IMR-90 (cell line): ENCODE measurements around the gene SGSM2. TPM values are rescaled to one million over a fixed set of nuclear protein-coding genes. Genes with fewer than 3 reads are reported as not detected.

ENCODE experiments used
- ATAC-seq: fragments of 200-7000 bp; cut with Tn5 transposase; 2 replicates; pipeline ENCODE4 v1.9.1; 2020; ENCODE audit warnings: low read depth, mild to moderate bottlenecking, moderate library complexity
- BruUV-seq: library from RNA; stranded (reverse); fragments of 400-500 nt; replicated peaks from 2 replicates; lab custom pipeline; 2021; lab: Mats Ljungman, UMichigan
- CTCF ChIA-PET: fragments of 300-600 bp; formaldehyde crosslinking; extraction: SDS; loops from one replicate; lab custom pipeline; 2021; ENCODE audit warnings: antibody characterized with exemption; lab: Yijun Ruan, JAX
- POLR2A ChIA-PET: fragments of 300-600 bp; sonication (Branson Sonifier 250); formaldehyde crosslinking; loops from one replicate; lab custom pipeline; 2022; ENCODE audit warnings: antibody characterized with exemption; ENCODE audit not compliant: unreplicated experiment; lab: Charles Lee
- DNase-seq: peaks from one replicate; pipeline ENCODE4 v3.0.0; 2013
- H2AFZ ChIP-seq: replicated peaks from 2 replicates; pipeline ENCODE3; 2013; ENCODE audit warnings: low read length, mild to moderate bottlenecking; ENCODE audit not compliant: poor library complexity
- H2AK5ac ChIP-seq: 2 replicates; pipeline ENCODE4 v1.6.1; 2013; ENCODE audit warnings: low read depth, low read length, inconsistent platforms
- H2AK9ac ChIP-seq: replicated peaks from 2 replicates; pipeline ENCODE3; 2013; ENCODE audit warnings: mild to moderate bottlenecking, low read depth, low read length, moderate library complexity; ENCODE audit not compliant: poor library complexity
- H2BK120ac ChIP-seq: 2 replicates; pipeline ENCODE4 v1.6.1; 2013; ENCODE audit warnings: low read depth, low read length, inconsistent platforms
- H2BK15ac ChIP-seq: 3 replicates; pipeline ENCODE4 v1.6.1; 2013; ENCODE audit warnings: low read depth, low read length, inconsistent platforms
- H2BK20ac ChIP-seq: 2 replicates; pipeline ENCODE4 v1.6.1; 2013; ENCODE audit warnings: low read depth, mild to moderate bottlenecking, inconsistent platforms, low read length, moderate library complexity
- H2BK5ac ChIP-seq: 2 replicates; pipeline ENCODE4 v1.6.1; 2013; ENCODE audit warnings: mild to moderate bottlenecking, low read depth, low read length, inconsistent platforms; ENCODE audit not compliant: poor library complexity, severe bottlenecking
- H3K14ac ChIP-seq: replicated peaks from 2 replicates; pipeline ENCODE4 v1.6.1; 2013; ENCODE audit warnings: low read depth, low read length, inconsistent platforms
- H3K18ac ChIP-seq: 2 replicates; pipeline ENCODE4 v1.6.1; 2013; ENCODE audit warnings: low read depth, low read length, control low read depth
- H3K23ac ChIP-seq: 2 replicates; pipeline ENCODE4 v1.6.1; 2013; ENCODE audit warnings: low read depth, low read length, inconsistent platforms
- H3K27ac ChIP-seq: 2 replicates; pipeline ENCODE4 v1.5.1; 2013; ENCODE audit warnings: mild to moderate bottlenecking, control low read depth, low read length; ENCODE audit not compliant: insufficient read depth
- H3K27me3 ChIP-seq: 2 replicates; pipeline ENCODE4 v1.6.1; 2013; ENCODE audit warnings: low read length; ENCODE audit not compliant: control insufficient read depth, insufficient read depth
- H3K36me3 ChIP-seq: 2 replicates; pipeline ENCODE4 v1.6.1; 2013; ENCODE audit warnings: low read length, mixed read lengths; ENCODE audit not compliant: control insufficient read depth, insufficient read depth
- H3K4ac ChIP-seq: 2 replicates; pipeline ENCODE4 v1.6.1; 2013; ENCODE audit warnings: low read depth, low read length, inconsistent platforms
- H3K4me1 ChIP-seq: 2 replicates; pipeline ENCODE4 v1.6.1; 2013; ENCODE audit warnings: low read length, mixed read lengths; ENCODE audit not compliant: control insufficient read depth, insufficient read depth
- H3K4me2 ChIP-seq: 2 replicates; pipeline ENCODE4 v1.6.1; 2013; ENCODE audit warnings: low read depth, mild to moderate bottlenecking, control low read depth, low read length, moderate library complexity
- H3K4me3 ChIP-seq: 2 replicates; pipeline ENCODE4 v1.5.1; 2013; ENCODE audit warnings: low read depth, mild to moderate bottlenecking, control low read depth, low read length, moderate library complexity; ENCODE audit not compliant: insufficient read depth
- H3K56ac ChIP-seq: 2 replicates; pipeline ENCODE4 v1.6.1; 2013; ENCODE audit warnings: low read length, inconsistent platforms; ENCODE audit not compliant: insufficient read depth; ENCODE audit errors: extremely low read depth
- H3K79me1 ChIP-seq, 2 experiments: 2 replicates each; pipeline ENCODE4 v1.6.1; 2013; ENCODE audit warnings: low read length in 2 of 2, inconsistent platforms in 1 of 2, low read depth in 1 of 2
- H3K9ac ChIP-seq: 2 replicates; pipeline ENCODE4 v1.6.1; 2013; ENCODE audit warnings: low read depth, low read length, control low read depth
- H3K9me1 ChIP-seq: 2 replicates; pipeline ENCODE4 v1.6.1; 2013; ENCODE audit warnings: low read length, inconsistent platforms; ENCODE audit not compliant: insufficient read depth
- H3K9me3 ChIP-seq: 2 replicates; pipeline ENCODE4 v1.6.1; 2013; ENCODE audit warnings: low read length; ENCODE audit not compliant: control insufficient read depth, insufficient read depth
- H4K20me1 ChIP-seq: 2 replicates; pipeline ENCODE4 v1.6.1; 2013; ENCODE audit warnings: low read length, inconsistent platforms; ENCODE audit not compliant: insufficient read depth
- H4K5ac ChIP-seq: 2 replicates; pipeline ENCODE4 v1.6.1; 2013; ENCODE audit warnings: mild to moderate bottlenecking, low read depth, low read length, control low read depth
- H4K8ac ChIP-seq, 2 experiments: 2 replicates each; pipeline ENCODE4 v1.6.1; 2013; ENCODE audit warnings: low read depth in 2 of 2, low read length in 2 of 2, control low read depth in 1 of 2, inconsistent platforms in 1 of 2
- H4K91ac ChIP-seq: 2 replicates; pipeline ENCODE4 v1.6.1; 2013; ENCODE audit warnings: low read depth, low read length, inconsistent platforms; ENCODE audit not compliant: insufficient read depth
- BHLHE40 ChIP-seq: fragments of 150-350 bp; IDR thresholded peaks from 2 replicates; pipeline ENCODE4 v1.6.1; 2016; ENCODE audit warnings: mild to moderate bottlenecking, low read depth, low read length
- WGBS, 2 experiments: methylation state at CpG; one replicate each; pipeline versions ENCODE4 v1.1.5 to v1.1.7; 2013; ENCODE audit warnings: missing lambda C conversion rate in 2 of 2; ENCODE audit not compliant: insufficient read length in 1 of 2; ENCODE audit errors: extremely low coverage in 2 of 2; 5-methylcytosine and 5-hydroxymethylcytosine counted together
- dilution Hi-C: fragments of 300-500 bp; cut with HindIII; formaldehyde crosslinking; loops from one replicate; pipeline ENCODE4 v1.14.3; 2018; ENCODE audit warnings: low sequenced_read_pairs; ENCODE audit not compliant: unreplicated experiment
- in situ Hi-C: fragments of 300-500 bp; cut with MboI; formaldehyde crosslinking; loops from 3 replicates; pipeline ENCODE4 v1.14.3; 2019; ENCODE audit warnings: low sequenced_read_pairs, inconsistent platforms, mixed read lengths
- intact Hi-C: fragments of 100-400 bp; cut with micrococcal nuclease; formaldehyde crosslinking; loops from 2 replicates; pipeline ENCODE4 v1.10.0; 2022
- polyA plus RNA-seq, 3 experiments: library from polyadenylated mRNA; depleted of rRNA; stranded (reverse); fragments of >200 nt; gene quantifications; 2 replicates each; pipeline ENCODE4 v1.2.3, GENCODE V29; 2012; ENCODE audit warnings: low replicate concordance in 1 of 3
- total RNA-seq: library from RNA; depleted of rRNA; stranded (reverse); fragments of >200 nt; gene quantifications from 2 replicates; pipeline ENCODE4 v1.2.3, GENCODE V29; 2012

SGSM2 gene
- total and polyA plus RNA-seq, 2 of the 4 experiments (the other 2 are of a cell fraction): 13.6 to 81.2 TPM

GRCh38 chr17:2354311-2354710 is 17.0 kb downstream of the SGSM2 start:
- no peak overlapping the region for H3K27ac ChIP-seq
- no peak for TF ChIP-seq BHLHE40
- peaks cover 5 to 31% of the 10 kb centered on the region in 2 experiments; a peak in 2 of 4 replicates for H3K79me1 ChIP-seq
- ChIA-PET POLR2A (no interaction called here), CTCF (interaction anchor here (0.6 kb wide), 1 partner anchor 96 kb away, joined by 6 read pairs; no protein-coding TSS in a partner anchor)
- WGBS, 2 experiments: no CpG with 5 or more reads among the region's 8 CpGs
- BruUV-seq: no TSS peak
- no peak overlapping the region for H2AK9ac ChIP-seq
- H3K9ac ChIP-seq: no peak overlapping the region
- H2BK120ac ChIP-seq: no peak overlapping the region
- intact Hi-C loops: loop anchor here (5.0 kb wide), 1 partner anchor 302 kb away; no protein-coding TSS in a partner anchor
- ATAC-seq: no peak
- no peak overlapping the region for H3K56ac ChIP-seq
- H3K27me3 ChIP-seq: no peaks in the 10 kb centered on the region
- no peak overlapping the region for H4K91ac ChIP-seq
- peaks cover 4% of the 10 kb centered on the region; the same call in 1 of the 2 replicates for H3K4me1 ChIP-seq
- no peak overlapping the region for H3K4me2 ChIP-seq
- H3K36me3 ChIP-seq: peaks cover 4% of the 10 kb centered on the region; the same call in 1 of the 2 replicates
- dilution Hi-C loops: no loop called here
- no peak overlapping the region for H2BK20ac ChIP-seq
- H3K4ac ChIP-seq: no peak overlapping the region
- H2BK5ac ChIP-seq: no peak overlapping the region
- in situ Hi-C loops: no loop called here
- H2AFZ ChIP-seq: no peak overlapping the region
- H2BK15ac ChIP-seq: no peak overlapping the region
- H4K5ac ChIP-seq: no peak overlapping the region
- H4K8ac ChIP-seq: no peak overlapping the region
- peaks cover 29% of the 10 kb centered on the region for H4K20me1 ChIP-seq
- no peak overlapping the region for H3K18ac ChIP-seq
- peaks cover 17% of the 10 kb centered on the region for H3K9me1 ChIP-seq
- DNase-seq: no peak
- H3K14ac ChIP-seq: no peak overlapping the region
- no peak overlapping the region for H2AK5ac ChIP-seq
- H3K9me3 ChIP-seq: no peaks in the 10 kb centered on the region
- no peak overlapping the region for H3K23ac ChIP-seq
- no peak overlapping the region for H3K4me3 ChIP-seq
